Body of pancreas (tissue), 4 donors: ENCODE results near the gene CPN1. TPM values are rescaled to one million over a fixed set of nuclear protein-coding genes. Genes with fewer than 3 reads are reported as not detected.

Source experiments
- ATAC-seq: fragments of 150-250 bp; one replicate; pipeline ENCODE4 v1.9.1; 2016
- DNase-seq, 4 donors: peaks; one replicate each; pipeline ENCODE4 v3.0.0-alpha.2; 2019
- H3K27ac ChIP-seq, 4 donors: fragments of 200-600 bp; sonication (generic); 1 replicate in 3 of 4; 2 replicates in 1 of 4; pipeline versions ENCODE4 v1.5.1 to v1.6.1; 2016 to 2019; ENCODE audit warnings: mild to moderate bottlenecking in 1 of 4, mixed read lengths in 1 of 4, moderate library complexity in 1 of 4
- H3K27me3 ChIP-seq, 2 donors: fragments of 200-600 bp; sonication (generic); one replicate each; pipeline ENCODE4 v1.6.0; 2016; ENCODE audit warnings: mild to moderate bottlenecking in 1 of 2
- H3K36me3 ChIP-seq, 2 donors: fragments of 200-600 bp; sonication (generic); replicated peaks in 1 of 2; 2 replicates each; pipeline ENCODE4 v1.5.1; 2016; ENCODE audit warnings: low read depth in 2 of 2; ENCODE audit not compliant: insufficient read depth in 1 of 2
- H3K4me1 ChIP-seq: fragments of 200-600 bp; sonication (generic); one replicate; pipeline ENCODE4 v1.6.0; 2016
- H3K4me3 ChIP-seq, 2 donors: fragments of 200-600 bp; sonication (generic); 1 replicate in 1 of 2; 2 replicates in 1 of 2; pipeline ENCODE4 v1.5.1; 2016 to 2019
- H3K9me3 ChIP-seq, 3 donors: fragments of 200-600 bp; sonication (generic); 1 replicate in 2 of 3; 2 replicates in 1 of 3; pipeline ENCODE4 v1.5.1; 2016
- POLR2A ChIP-seq, 3 donors: fragments of 450-650 bp; IDR thresholded peaks; one replicate each; pipeline ENCODE4 v1.6.1; 2016; ENCODE audit warnings: antibody characterized with exemption in 3 of 3, mild to moderate bottlenecking in 2 of 3
- WGBS, 2 donors: methylation state at CpG; one replicate each; pipeline ENCODE4 v1.1.5; 2017; 5-methylcytosine and 5-hydroxymethylcytosine counted together
- intact Hi-C: fragments of 100-400 bp; cut with DNase I; formaldehyde crosslinking; loops from one replicate; pipeline ENCODE4 v1.15.1; 2023
- total RNA-seq, 2 donors: library from RNA; depleted of rRNA; stranded (reverse); fragments of >200 nt; gene quantifications; one replicate each; pipeline ENCODE4 v1.1.0, GENCODE V29; 2016
- TF ChIP-seq, protein P1 (sequence below), 7 experiments: fragments of 450-650 bp in 4 of 7; fragments of 200-600 bp in 3 of 7; sonication (generic) in 3 of 7; IDR thresholded peaks; one replicate each; pipeline ENCODE4 v1.5.1; 2016 to 2019; ENCODE audit warnings: antibody characterized with exemption in 7 of 7

Gene CPN1
- total RNA-seq, 2 donors from 2014 or later: not detected

DNA sequence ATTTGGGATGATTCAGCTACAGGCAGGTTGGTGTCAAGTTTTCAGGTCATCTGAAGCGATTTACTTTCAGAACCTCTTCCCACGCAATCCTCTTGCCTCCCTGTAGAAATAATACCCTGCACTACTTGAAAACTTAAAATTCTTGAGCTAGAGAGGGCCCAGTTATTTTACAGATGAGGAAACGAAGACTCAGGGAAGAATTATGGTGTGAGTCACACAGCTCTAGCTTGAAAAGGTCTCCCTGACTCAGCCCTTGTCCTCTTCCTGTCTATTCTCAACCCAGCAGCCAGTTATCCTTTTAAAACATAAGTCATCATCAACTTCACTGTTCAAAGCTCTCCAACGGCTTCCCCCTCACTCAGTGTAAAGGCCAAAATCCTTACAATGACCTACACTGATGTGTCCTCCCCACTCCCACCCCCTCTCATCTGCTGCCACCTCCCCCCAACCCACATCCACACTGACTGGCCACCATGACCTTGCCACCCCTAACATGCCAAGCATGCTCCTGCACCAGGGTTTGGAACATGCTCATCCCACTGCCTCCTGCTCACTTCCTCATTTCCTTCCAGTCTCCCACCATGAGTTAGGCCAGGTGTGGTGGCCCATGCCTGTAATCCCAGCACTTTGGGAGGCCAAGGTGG is 75.3 kb downstream of the CPN1 start:
- Histone ChIP-seq H3K4me1 (peaks cover 16% of the 10 kb centered on the region), H3K27ac (peak overlapping the region in 2 of 4 donors; percentile 35 to 55)

DNA sequence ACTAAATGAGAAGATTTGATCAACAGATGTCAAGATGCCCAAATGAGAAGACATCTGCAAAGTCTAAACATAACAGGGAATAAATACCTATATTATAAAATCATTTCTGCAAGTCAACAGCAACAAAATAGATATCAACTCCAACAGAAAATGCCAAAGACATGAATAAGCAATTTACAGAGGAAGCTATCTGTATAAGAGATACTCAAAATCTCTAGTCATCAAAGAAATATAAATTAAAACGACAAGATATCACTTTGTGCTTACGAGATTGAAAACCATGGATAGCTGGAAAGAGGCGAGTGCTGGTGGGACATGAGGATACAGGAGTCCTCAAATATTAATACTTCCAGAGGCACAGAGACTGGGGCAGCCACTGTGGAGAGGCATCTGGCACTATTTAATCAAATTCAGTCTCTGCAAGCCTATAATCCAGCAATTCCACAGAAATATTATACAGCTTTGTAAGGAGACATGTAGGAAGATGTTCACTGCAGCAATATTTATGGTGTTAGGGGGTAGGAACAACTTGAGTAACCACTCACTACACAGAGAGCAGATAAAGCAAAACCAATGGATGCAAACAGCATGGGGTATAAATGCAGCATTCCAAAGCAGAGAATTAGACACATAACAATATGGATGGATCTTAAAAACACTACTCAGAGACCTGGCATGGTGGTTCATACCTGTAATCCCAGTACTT is 76.7 kb downstream of the CPN1 start:
- 85 to 92% methylated on average over 3 of the region's 3 CpGs for WGBS, 2 donors
- intact Hi-C loops: no loop called here
- Histone ChIP-seq H3K9me3 (no peaks in the 10 kb centered on the region), H3K27ac (no peak overlapping the region), H3K4me3 (no peak overlapping the region), H3K36me3 (no peaks in the 10 kb centered on the region), H3K27me3 (no peaks in the 10 kb centered on the region), H3K4me1 (peaks cover 16% of the 10 kb centered on the region)
- ATAC-seq (no peak), DNase-seq (no peak)
- no peak for TF ChIP-seq POLR2A (IDR thresholded peaks at IDR 0.05)
- TF ChIP-seq, protein P1, sequence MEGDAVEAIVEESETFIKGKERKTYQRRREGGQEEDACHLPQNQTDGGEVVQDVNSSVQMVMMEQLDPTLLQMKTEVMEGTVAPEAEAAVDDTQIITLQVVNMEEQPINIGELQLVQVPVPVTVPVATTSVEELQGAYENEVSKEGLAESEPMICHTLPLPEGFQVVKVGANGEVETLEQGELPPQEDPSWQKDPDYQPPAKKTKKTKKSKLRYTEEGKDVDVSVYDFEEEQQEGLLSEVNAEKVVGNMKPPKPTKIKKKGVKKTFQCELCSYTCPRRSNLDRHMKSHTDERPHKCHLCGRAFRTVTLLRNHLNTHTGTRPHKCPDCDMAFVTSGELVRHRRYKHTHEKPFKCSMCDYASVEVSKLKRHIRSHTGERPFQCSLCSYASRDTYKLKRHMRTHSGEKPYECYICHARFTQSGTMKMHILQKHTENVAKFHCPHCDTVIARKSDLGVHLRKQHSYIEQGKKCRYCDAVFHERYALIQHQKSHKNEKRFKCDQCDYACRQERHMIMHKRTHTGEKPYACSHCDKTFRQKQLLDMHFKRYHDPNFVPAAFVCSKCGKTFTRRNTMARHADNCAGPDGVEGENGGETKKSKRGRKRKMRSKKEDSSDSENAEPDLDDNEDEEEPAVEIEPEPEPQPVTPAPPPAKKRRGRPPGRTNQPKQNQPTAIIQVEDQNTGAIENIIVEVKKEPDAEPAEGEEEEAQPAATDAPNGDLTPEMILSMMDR (IDR thresholded peaks at IDR 0.05): no peak

More for the DNA sequence above, 75.3 kb downstream of the CPN1 start:
- Histone ChIP-seq H3K27me3 (no peaks in the 10 kb centered on the region), H3K36me3 (no peaks in the 10 kb centered on the region), H3K9me3 (no peaks in the 10 kb centered on the region), H3K4me3 (no peak overlapping the region)
- 70 to 72% methylated on average over 3 to 4 of the region's 4 CpGs for WGBS, 2 donors
- intact Hi-C loops: no loop called here
- DNase-seq: peak in 1 of 4 donors; percentile 32
- TF ChIP-seq, protein P1 (IDR thresholded peaks at IDR 0.05): no peak
- no peak for TF ChIP-seq POLR2A (IDR thresholded peaks at IDR 0.05)
- no peak for ATAC-seq

DNA sequence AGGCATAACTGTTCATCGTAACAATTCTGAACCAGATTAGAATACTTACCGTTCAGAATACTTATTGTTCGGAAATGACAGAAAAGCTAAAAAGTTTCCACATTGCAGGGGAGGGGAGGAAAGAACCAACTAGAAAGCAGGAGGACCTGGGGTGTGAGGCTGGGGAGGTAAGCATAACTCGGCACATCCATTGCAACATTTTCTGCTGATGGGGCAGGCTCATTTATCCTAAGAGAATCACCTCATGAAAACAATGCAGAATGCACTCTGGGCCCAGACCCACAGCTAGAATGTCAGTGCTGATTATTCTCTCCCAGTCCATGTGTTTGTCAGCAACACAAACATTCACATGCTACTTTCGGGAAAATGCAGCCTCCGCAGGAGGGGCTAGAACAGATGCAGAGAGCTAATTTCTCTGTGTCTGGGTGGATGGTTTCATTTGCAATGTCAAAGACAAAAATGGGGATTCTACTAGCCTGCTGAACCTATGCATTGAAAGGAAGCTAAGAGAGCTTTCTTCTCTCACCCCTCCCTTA is 81.5 kb downstream of the CPN1 start:
- 87 to 93% methylated on average over 6 of the region's 6 CpGs for WGBS, 2 donors

DNA sequence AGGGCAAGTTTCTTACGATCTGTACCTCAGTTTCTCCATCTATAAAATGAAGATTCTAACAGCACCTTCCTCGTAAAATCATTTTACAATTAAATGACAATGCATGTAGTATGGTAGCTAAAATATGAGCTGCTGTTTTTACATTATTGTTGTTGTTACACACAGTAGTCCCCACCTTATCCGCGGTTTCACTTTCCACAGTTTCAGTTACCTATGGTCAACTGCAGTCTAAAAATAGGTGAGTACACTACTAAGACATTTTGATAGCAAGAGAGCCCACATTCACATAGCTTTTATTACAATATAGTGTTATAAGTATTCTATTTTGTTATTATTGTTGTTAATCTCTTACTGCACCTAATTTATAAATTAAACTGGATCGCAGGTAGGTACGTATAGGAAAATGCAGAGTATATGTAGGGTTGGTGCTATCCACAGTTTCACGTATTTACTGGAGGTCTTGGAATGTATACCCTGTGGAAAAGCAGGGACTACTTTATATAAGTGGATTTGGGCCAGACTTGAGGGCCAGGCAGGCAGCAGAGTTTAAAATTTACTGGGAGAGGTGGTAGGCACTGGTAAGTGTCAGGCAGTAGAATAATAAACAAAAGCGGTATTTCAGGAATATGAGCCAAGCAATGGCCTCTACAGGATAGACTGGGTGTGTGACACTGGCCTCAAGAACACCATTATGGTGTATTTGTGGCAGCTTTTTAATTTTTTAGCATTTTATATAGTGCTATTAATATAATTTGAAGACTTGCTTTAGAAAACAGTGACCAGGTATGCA is 82.2 kb downstream of the CPN1 start:
- H3K27me3 ChIP-seq: no peaks in the 10 kb centered on the region
- ATAC-seq: no peak
- no peak overlapping the region for H3K4me3 ChIP-seq
- H3K27ac ChIP-seq: no peak overlapping the region
- WGBS, 2 donors: 86 to 88% methylated on average over 8 of the region's 8 CpGs
- H3K36me3 ChIP-seq: no peaks in the 10 kb centered on the region
- peaks cover 11% of the 10 kb centered on the region for H3K4me1 ChIP-seq
- DNase-seq: no peak
- intact Hi-C loops: no loop called here
- TF ChIP-seq, protein P1 (IDR thresholded peaks at IDR 0.05): no peak
- no peak for TF ChIP-seq POLR2A (IDR thresholded peaks at IDR 0.05)
- no peaks in the 10 kb centered on the region for H3K9me3 ChIP-seq

More for the DNA sequence above, 81.5 kb downstream of the CPN1 start:
- ATAC-seq: no peak
- DNase-seq: no peak
- Histone ChIP-seq H3K27ac (no peak overlapping the region), H3K36me3 (no peaks in the 10 kb centered on the region), H3K9me3 (no peaks in the 10 kb centered on the region), H3K4me1 (peaks cover 11% of the 10 kb centered on the region), H3K4me3 (no peak overlapping the region), H3K27me3 (no peaks in the 10 kb centered on the region)
- intact Hi-C loops: no loop called here
- no peak for TF ChIP-seq POLR2A (IDR thresholded peaks at IDR 0.05)
- TF ChIP-seq, protein P1 (IDR thresholded peaks at IDR 0.05): no peak
